ENCODE data around the gene RADX.

RADX gene

GRCh38 chrX:106706466-106706865 is 94.7 kb downstream of the RADX start:
- TF ChIP-seq CTCF (IDR thresholded peaks at IDR 0.05; ENCODE audit: insufficient read depth, low read depth, low read length, missing control alignments) = no peak
- no peak overlapping the region for H3K4me3 ChIP-seq (ENCODE audit: low read length)
- DNase-seq (ENCODE audit: low read depth) = no peak

GRCh38 chrX:106707771-106708454 is 96.1 kb downstream of the RADX start:
- no peak overlapping the region for H3K4me3 ChIP-seq (ENCODE audit: low read length)
- no peak for TF ChIP-seq CTCF (IDR thresholded peaks at IDR 0.05; ENCODE audit: insufficient read depth, low read depth, low read length, missing control alignments)
- peak; percentile 89 for DNase-seq (ENCODE audit: low read depth)

GRCh38 chrX:106710771-106711170 is 99.0 kb downstream of the RADX start:
- no peak overlapping the region for H3K4me3 ChIP-seq (ENCODE audit: low read length)
- DNase-seq (ENCODE audit: low read depth) = no peak
- no peak for TF ChIP-seq CTCF (IDR thresholded peaks at IDR 0.05; ENCODE audit: insufficient read depth, low read depth, low read length, missing control alignments)

GRCh38 chrX:106711375-106711774 is 99.6 kb downstream of the RADX start:
- TF ChIP-seq CTCF (IDR thresholded peaks at IDR 0.05; ENCODE audit: insufficient read depth, low read depth, low read length, missing control alignments) = no peak
- DNase-seq (ENCODE audit: low read depth) = no peak
- H3K4me3 ChIP-seq (ENCODE audit: low read length) = no peak overlapping the region

GRCh38 chrX:106716004-106716403 is 104.2 kb downstream of the RADX start:
- no peak for DNase-seq (ENCODE audit: low read depth)
- no peak for TF ChIP-seq CTCF (IDR thresholded peaks at IDR 0.05; ENCODE audit: insufficient read depth, low read depth, low read length, missing control alignments)
- H3K4me3 ChIP-seq (ENCODE audit: low read length) = no peak overlapping the region

- no peak for DNase-seq (ENCODE audit: low read depth)
- TF ChIP-seq CTCF (IDR thresholded peaks at IDR 0.05; ENCODE audit: insufficient read depth, low read depth, low read length, missing control alignments) = no peak
- H3K4me3 ChIP-seq (ENCODE audit: low read length) = no peak overlapping the region
Observed at GRCh38 chrX:106716463-106716862, 104.7 kb downstream of the RADX start.

GRCh38 chrX:106718709-106719108 is 106.9 kb downstream of the RADX start:
- no peak for DNase-seq (ENCODE audit: low read depth)
- no peak overlapping the region for H3K4me3 ChIP-seq (ENCODE audit: low read length)
- TF ChIP-seq CTCF (IDR thresholded peaks at IDR 0.05; ENCODE audit: insufficient read depth, low read depth, low read length, missing control alignments) = no peak

All from epithelial cell of esophagus (primary cell).